Neural progenitor cell (in vitro differentiated cells): Measurements from ENCODE around the gene USP7. TPM values are rescaled to one million over a fixed set of nuclear protein-coding genes. Genes with fewer than 3 reads are reported as not detected.

ENCODE experiments used
- DNase-seq: peaks from one replicate; pipeline ENCODE4 v3.0.0-alpha.2; 2016; ENCODE audit warnings: low spot score
- H2AFZ ChIP-seq: fragments of 200-600 bp; sonication (generic); replicated peaks from 2 replicates; pipeline ENCODE4 v1.6.1; 2016; ENCODE audit warnings: antibody characterized with exemption
- H3F3A ChIP-seq: fragments of 200-600 bp; sonication (generic); 2 replicates; pipeline ENCODE4 v1.6.1; 2016; ENCODE audit warnings: antibody characterized with exemption, low read depth
- H3K27ac ChIP-seq: fragments of 200-600 bp; sonication (generic); 2 replicates; pipeline ENCODE4 v1.5.1; 2016; ENCODE audit warnings: mild to moderate bottlenecking
- H3K27me3 ChIP-seq: fragments of 200-600 bp; sonication (generic); 2 replicates; pipeline ENCODE4 v1.6.1; 2016; ENCODE audit warnings: mild to moderate bottlenecking, moderate library complexity
- H3K36me3 ChIP-seq: fragments of 200-600 bp; sonication (generic); 2 replicates; pipeline ENCODE4 v1.5.1; 2016
- H3K4me1 ChIP-seq: fragments of 200-600 bp; sonication (generic); 2 replicates; pipeline ENCODE4 v1.6.1; 2016; ENCODE audit warnings: mixed run types
- H3K4me2 ChIP-seq: fragments of 200-600 bp; sonication (generic); 2 replicates; pipeline ENCODE4 v1.6.1; 2016
- H3K4me3 ChIP-seq: fragments of 200-600 bp; sonication (generic); 2 replicates; pipeline ENCODE4 v1.5.1; 2016
- H3K79me2 ChIP-seq: fragments of 200-600 bp; sonication (generic); 2 replicates; pipeline ENCODE4 v1.6.1; 2016; ENCODE audit warnings: low read depth
- H3K9ac ChIP-seq: fragments of 200-600 bp; sonication (generic); 2 replicates; pipeline ENCODE4 v1.6.1; 2016
- H3K9me3 ChIP-seq: fragments of 200-600 bp; sonication (generic); 2 replicates; pipeline ENCODE4 v1.5.1; 2016; ENCODE audit warnings: low read depth
- H4K20me1 ChIP-seq: fragments of 200-600 bp; sonication (generic); 2 replicates; pipeline ENCODE4 v1.6.1; 2016; ENCODE audit warnings: low read depth
- H3K27ac Mint-ChIP-seq: 3 replicates; pipeline ENCODE4 v1.8.0; 2021; ENCODE audit warnings: mixed read lengths
- H3K27me3 Mint-ChIP-seq: 2 replicates; pipeline ENCODE4 v1.8.0; 2022; ENCODE audit warnings: low read depth, mild to moderate bottlenecking, inconsistent platforms, moderate library complexity, mixed read lengths; ENCODE audit not compliant: insufficient read depth
- H3K36me3 Mint-ChIP-seq: 3 replicates; pipeline ENCODE4 v1.8.0; 2021; ENCODE audit warnings: mixed read lengths
- H3K4me1 Mint-ChIP-seq: 3 replicates; pipeline ENCODE4 v1.8.0; 2021; ENCODE audit warnings: mixed read lengths
- H3K4me3 Mint-ChIP-seq: 3 replicates; pipeline ENCODE4 v1.8.0; 2021; ENCODE audit warnings: mild to moderate bottlenecking, moderate library complexity, mixed read lengths
- H3K9me3 Mint-ChIP-seq: 3 replicates; pipeline ENCODE4 v1.8.0; 2020; ENCODE audit warnings: mixed read lengths
- CTCF ChIP-seq: fragments of 200-600 bp; sonication (generic); IDR thresholded peaks from 2 replicates; pipeline ENCODE4 v1.5.1; 2017; ENCODE audit warnings: antibody characterized with exemption, mild to moderate bottlenecking
- EZH2 ChIP-seq: fragments of 200-600 bp; sonication (generic); IDR thresholded peaks from 2 replicates; pipeline ENCODE4 v1.6.1; 2017; ENCODE audit warnings: antibody characterized with exemption, mild to moderate bottlenecking, moderate library complexity
- EZH2phosphoT487 ChIP-seq: fragments of 200-600 bp; sonication (generic); IDR thresholded peaks from 2 replicates; pipeline ENCODE4 v1.6.1; 2017; ENCODE audit warnings: antibody characterized with exemption
- total RNA-seq: library from RNA; depleted of rRNA; stranded (reverse); fragments of >200 nt; gene quantifications from 2 replicates; pipeline ENCODE4 v1.2.3, GENCODE V29; 2015; ENCODE audit warnings: low replicate concordance

USP7 gene
- total RNA-seq, 1 donor from 2014 or later: 90.3 TPM

GRCh38 chr16:9004183-9004582, 40.5 kb upstream of the USP7 start:
- Histone ChIP-seq H3K79me2 (no peaks in the 10 kb centered on the region), H3K4me2 (no peak overlapping the region), H3K36me3 (no peaks in the 10 kb centered on the region), H3K4me1 (no peaks in the 10 kb centered on the region), H3K27ac (no peak overlapping the region), H3K9ac (no peak overlapping the region), H3F3A (no peaks in the 10 kb centered on the region), H3K4me3 (no peak overlapping the region), H2AFZ (no peak overlapping the region), H3K9me3 (no peaks in the 10 kb centered on the region), H4K20me1 (no peaks in the 10 kb centered on the region), H3K27me3 (no peaks in the 10 kb centered on the region)
- TF ChIP-seq EZH2 (no peak), CTCF (no peak), EZH2phosphoT487 (no peak)
- H3K27ac Mint-ChIP-seq: no peak overlapping the region
- H3K4me3 Mint-ChIP-seq: no peak overlapping the region
- no peaks in the 10 kb centered on the region for H3K36me3 Mint-ChIP-seq
- peaks cover 11% of the 10 kb centered on the region for H3K4me1 Mint-ChIP-seq
- DNase-seq: no peak
- H3K27me3 Mint-ChIP-seq: peaks cover 11% of the 10 kb centered on the region
- no peaks in the 10 kb centered on the region for H3K9me3 Mint-ChIP-seq

GRCh38 chr16:9003763-9004162, 40.1 kb upstream of the USP7 start:
- Histone ChIP-seq H3K27me3 (no peaks in the 10 kb centered on the region), H3K4me1 (no peaks in the 10 kb centered on the region), H2AFZ (no peak overlapping the region), H3K4me3 (no peak overlapping the region), H3K9me3 (no peaks in the 10 kb centered on the region), H3K79me2 (no peaks in the 10 kb centered on the region), H3K4me2 (no peak overlapping the region), H4K20me1 (no peaks in the 10 kb centered on the region), H3K9ac (no peak overlapping the region), H3K27ac (no peak overlapping the region), H3K36me3 (no peaks in the 10 kb centered on the region), H3F3A (no peaks in the 10 kb centered on the region)
- peaks cover 8% of the 10 kb centered on the region for H3K4me1 Mint-ChIP-seq
- no peaks in the 10 kb centered on the region for H3K36me3 Mint-ChIP-seq
- no peak for DNase-seq
- H3K9me3 Mint-ChIP-seq: no peaks in the 10 kb centered on the region
- H3K4me3 Mint-ChIP-seq: no peak overlapping the region
- peaks cover 11% of the 10 kb centered on the region for H3K27me3 Mint-ChIP-seq
- H3K27ac Mint-ChIP-seq: no peak overlapping the region
- TF ChIP-seq EZH2 (no peak), EZH2phosphoT487 (no peak)

- Histone ChIP-seq H2AFZ (no peak overlapping the region), H3K27me3 (no peaks in the 10 kb centered on the region), H4K20me1 (no peaks in the 10 kb centered on the region), H3K4me2 (no peak overlapping the region), H3K9ac (no peak overlapping the region), H3K4me3 (no peak overlapping the region), H3K9me3 (no peaks in the 10 kb centered on the region), H3K4me1 (no peaks in the 10 kb centered on the region), H3K79me2 (no peaks in the 10 kb centered on the region), H3K27ac (no peak overlapping the region), H3K36me3 (no peaks in the 10 kb centered on the region), H3F3A (no peaks in the 10 kb centered on the region)
- no peaks in the 10 kb centered on the region for H3K36me3 Mint-ChIP-seq
- no peaks in the 10 kb centered on the region for H3K9me3 Mint-ChIP-seq
- peaks cover 7% of the 10 kb centered on the region for H3K4me1 Mint-ChIP-seq
- no peak overlapping the region for H3K4me3 Mint-ChIP-seq
- TF ChIP-seq CTCF: no peak
- TF ChIP-seq EZH2: no peak
- no peak for TF ChIP-seq EZH2phosphoT487
- peaks cover 11% of the 10 kb centered on the region for H3K27me3 Mint-ChIP-seq
- no peak overlapping the region for H3K27ac Mint-ChIP-seq
- no peak for DNase-seq
Observed at GRCh38 chr16:9003322-9003721, 39.6 kb upstream of the USP7 start.

GRCh38 chr16:9002042-9002441, 38.3 kb upstream of the USP7 start:
- no peaks in the 10 kb centered on the region for H3K36me3 Mint-ChIP-seq
- H3K9ac ChIP-seq: no peak overlapping the region
- no peaks in the 10 kb centered on the region for H3K4me1 ChIP-seq
- TF ChIP-seq EZH2 (no peak), EZH2phosphoT487 (no peak), CTCF (no peak)
- no peaks in the 10 kb centered on the region for H3K27me3 ChIP-seq
- no peak overlapping the region for H2AFZ ChIP-seq
- peaks cover 3% of the 10 kb centered on the region for H3K4me1 Mint-ChIP-seq
- no peaks in the 10 kb centered on the region for H3K9me3 ChIP-seq
- no peak overlapping the region for H3K27ac Mint-ChIP-seq
- DNase-seq: no peak
- H3K27me3 Mint-ChIP-seq: peaks cover 6% of the 10 kb centered on the region
- H3K36me3 ChIP-seq: no peaks in the 10 kb centered on the region
- no peak overlapping the region for H3K4me3 ChIP-seq
- no peaks in the 10 kb centered on the region for H3K9me3 Mint-ChIP-seq
- H3K27ac ChIP-seq: no peak overlapping the region
- no peaks in the 10 kb centered on the region for H4K20me1 ChIP-seq
- no peak overlapping the region for H3K4me2 ChIP-seq
- H3K4me3 Mint-ChIP-seq: no peak overlapping the region
- no peaks in the 10 kb centered on the region for H3F3A ChIP-seq
- H3K79me2 ChIP-seq: no peaks in the 10 kb centered on the region
